HEK293 (cell line): Measurements from ENCODE around the gene VIT.

Experiments
- CTCF ChIA-PET: fragments of 350-600 bp; formaldehyde crosslinking; extraction: SDS; loops from one replicate; lab custom pipeline; 2021; ENCODE audit warnings: antibody characterized with exemption; lab: Yijun Ruan, JAX
- POLR2A ChIA-PET: fragments of 300-600 bp; formaldehyde crosslinking; extraction: SDS; loops from one replicate; lab custom pipeline; 2020; ENCODE audit warnings: antibody characterized with exemption, inconsistent platforms; lab: Yijun Ruan, JAX
- H3K27ac ChIP-seq: fragments of 200-500 bp; sonication (Bioruptor generic); 2 replicates; pipeline ENCODE4 v1.5.1; 2014; ENCODE audit warnings: low read depth, low read length, control low read depth, inconsistent platforms; ENCODE audit errors: extremely low read depth
- H3K36me3 ChIP-seq, 2 experiments: fragments of 200-500 bp in 1 of 2; sonication (Bioruptor generic) in 1 of 2; 1 replicate in 1 of 2; 2 replicates in 1 of 2; pipeline ENCODE4 v1.5.1; 2014 to 2017; ENCODE audit warnings: inconsistent platforms in 2 of 2, low read length in 2 of 2; ENCODE audit not compliant: control insufficient read depth in 2 of 2, insufficient read depth in 1 of 2
- H3K4me1 ChIP-seq: fragments of 200-500 bp; sonication (Bioruptor generic); 2 replicates; pipeline ENCODE4 v1.5.1; 2014; ENCODE audit warnings: mild to moderate bottlenecking, low read length, inconsistent platforms; ENCODE audit not compliant: control insufficient read depth, insufficient read depth
- H3K4me3 ChIP-seq: 2 replicates; pipeline ENCODE4 v1.5.1; 2011; ENCODE audit warnings: low read depth, mild to moderate bottlenecking, control low read depth, low read length, moderate library complexity
- H3K9me3 ChIP-seq: fragments of 200-500 bp; sonication (Bioruptor generic); 2 replicates; pipeline ENCODE4 v1.5.1; 2014; ENCODE audit warnings: low read depth, low read length, inconsistent platforms; ENCODE audit not compliant: control insufficient read depth, insufficient read depth
- ATF2 ChIP-seq: fragments of 450-650 bp; formaldehyde crosslinking; IDR thresholded peaks from 2 replicates; pipeline ENCODE4 v1.5.1; 2016; ENCODE audit warnings: missing biosample characterization, missing genetic modification characterization, low read depth
- BCL11B ChIP-seq: fragments of 450-650 bp; formaldehyde crosslinking; IDR thresholded peaks from 2 replicates; pipeline ENCODE4 v1.5.1; 2016; ENCODE audit warnings: low read depth, missing biosample characterization, missing genetic modification characterization
- GFI1B ChIP-seq: fragments of 450-650 bp; formaldehyde crosslinking; IDR thresholded peaks from 2 replicates; pipeline ENCODE4 v1.5.1; 2016; ENCODE audit warnings: missing biosample characterization, missing genetic modification characterization
- GLI4 ChIP-seq: fragments of 450-650 bp; formaldehyde crosslinking; IDR thresholded peaks from 2 replicates; pipeline ENCODE4 v1.5.1; 2016; ENCODE audit warnings: missing biosample characterization, missing genetic modification characterization
- KLF10 ChIP-seq: fragments of 450-650 bp; IDR thresholded peaks from 2 replicates; pipeline ENCODE4 v1.5.1; 2018; ENCODE audit warnings: missing biosample characterization, mild to moderate bottlenecking, missing genetic modification characterization
- PRDM10 ChIP-seq: fragments of 450-650 bp; formaldehyde crosslinking; IDR thresholded peaks from 2 replicates; pipeline ENCODE4 v1.5.1; 2016; ENCODE audit warnings: missing biosample characterization, missing genetic modification characterization
- SP3 ChIP-seq: fragments of 450-650 bp; formaldehyde crosslinking; IDR thresholded peaks from 2 replicates; pipeline ENCODE4 v1.5.1; 2016; ENCODE audit warnings: missing biosample characterization, missing genetic modification characterization
- ZBTB11 ChIP-seq: fragments of 450-650 bp; formaldehyde crosslinking; conservative IDR thresholded peaks from 2 replicates; pipeline ENCODE4 v1.5.1; 2016; ENCODE audit warnings: low read depth, missing biosample characterization, missing genetic modification characterization
- ZBTB8A ChIP-seq: fragments of 450-650 bp; formaldehyde crosslinking; IDR thresholded peaks from 2 replicates; pipeline ENCODE4 v1.5.1; 2016; ENCODE audit warnings: missing biosample characterization, missing genetic modification characterization
- ZNF248 ChIP-seq: fragments of 450-650 bp; formaldehyde crosslinking; IDR thresholded peaks from 2 replicates; pipeline ENCODE4 v1.5.1; 2017; ENCODE audit warnings: missing biosample characterization, missing genetic modification characterization
- ZNF26 ChIP-seq: fragments of 450-650 bp; formaldehyde crosslinking; IDR thresholded peaks from 2 replicates; pipeline ENCODE4 v1.5.1; 2016; ENCODE audit warnings: missing biosample characterization, missing genetic modification characterization
- ZNF394 ChIP-seq: fragments of 450-650 bp; formaldehyde crosslinking; IDR thresholded peaks from 2 replicates; pipeline ENCODE4 v1.5.1; 2016; ENCODE audit warnings: missing biosample characterization, missing genetic modification characterization, mild to moderate bottlenecking, moderate library complexity, borderline replicate concordance
- ZNF558 ChIP-seq: fragments of 450-650 bp; formaldehyde crosslinking; IDR thresholded peaks from 2 replicates; pipeline ENCODE4 v1.5.1; 2016; ENCODE audit warnings: missing biosample characterization, missing genetic modification characterization
- ZNF560 ChIP-seq: fragments of 450-650 bp; formaldehyde crosslinking; IDR thresholded peaks from 2 replicates; pipeline ENCODE4 v1.5.1; 2017; ENCODE audit warnings: missing biosample characterization, missing genetic modification characterization, borderline replicate concordance
- ZNF596 ChIP-seq: fragments of 450-650 bp; IDR thresholded peaks from 2 replicates; pipeline ENCODE4 v1.5.0; 2018; ENCODE audit warnings: missing biosample characterization, mild to moderate bottlenecking, missing genetic modification characterization, moderate library complexity
- ZNF624 ChIP-seq: fragments of 450-650 bp; formaldehyde crosslinking; IDR thresholded peaks from 2 replicates; pipeline ENCODE4 v1.5.1; 2017; ENCODE audit warnings: missing biosample characterization, missing genetic modification characterization
- ZNF658 ChIP-seq: fragments of 450-650 bp; formaldehyde crosslinking; IDR thresholded peaks from 2 replicates; pipeline ENCODE4; 2016; ENCODE audit warnings: missing biosample characterization, missing genetic modification characterization
- ZNF704 ChIP-seq: fragments of 450-650 bp; formaldehyde crosslinking; IDR thresholded peaks from 2 replicates; pipeline ENCODE4 v1.5.1; 2016; ENCODE audit warnings: missing biosample characterization, missing genetic modification characterization

Gene VIT

GRCh38 chr2:36713310-36713709 lies 16.8 kb downstream of the VIT start:
- H3K4me3 ChIP-seq, result no peak overlapping the region
- no peaks in the 10 kb centered on the region for H3K9me3 ChIP-seq
- TF ChIP-seq BCL11B (tag by site-specific recombination) (no peak), GLI4 (tag by site-specific recombination) (no peak), ZNF26 (tag by site-specific recombination) (no peak), ZBTB8A (tag by site-specific recombination) (no peak), SP3 (tag by site-specific recombination) (no peak), ZNF248 (tag by site-specific recombination) (no peak)
- CTCF ChIA-PET, result interaction anchor here (0.6 kb wide), 1 partner anchor 61 kb away, joined by 4 read pairs; no protein-coding TSS in a partner anchor
- no peaks in the 10 kb centered on the region for H3K4me1 ChIP-seq
- no peaks in the 10 kb centered on the region for H3K36me3 ChIP-seq
- H3K27ac ChIP-seq, result no peak overlapping the region
- POLR2A ChIA-PET, result no interaction called here

- Histone ChIP-seq H3K27ac (no peak overlapping the region), H3K4me1 (no peaks in the 10 kb centered on the region), H3K4me3 (no peak overlapping the region), H3K9me3 (no peaks in the 10 kb centered on the region), H3K36me3 (no peaks in the 10 kb centered on the region)
- CTCF ChIA-PET, result no interaction called here
- TF ChIP-seq ZBTB11, result no peak
- TF ChIP-seq ATF2 (tag by site-specific recombination), result peak; percentile 30; the same call in 1 of the 2 replicates
- POLR2A ChIA-PET, result no interaction called here
Observed at GRCh38 chr2:36716111-36716510, 19.6 kb downstream of the VIT start.

GRCh38 chr2:36717603-36718266 lies 21.2 kb downstream of the VIT start:
- ChIA-PET CTCF (no interaction called here), POLR2A (no interaction called here)
- Histone ChIP-seq H3K4me3 (no peak overlapping the region), H3K9me3 (no peaks in the 10 kb centered on the region), H3K27ac (no peak overlapping the region), H3K4me1 (no peaks in the 10 kb centered on the region), H3K36me3 (no peaks in the 10 kb centered on the region)
- TF ChIP-seq GFI1B (tag by site-specific recombination) (peak; percentile 61; the same call in 1 of the 2 replicates), ZNF624 (tag by site-specific recombination) (no peak), ZNF658 (no peak), KLF10 (tag by site-specific recombination) (no peak), ZNF558 (tag by site-specific recombination) (no peak), ZNF596 (tag by site-specific recombination) (no peak), PRDM10 (tag by site-specific recombination) (0 out of 2 replicates have a peak, but pooled peaks have one; percentile 16), ZNF394 (tag by site-specific recombination) (no peak), ZNF704 (tag by site-specific recombination) (no peak), ZNF560 (tag by site-specific recombination) (no peak)
